ENCODE measurements around the gene ZNF70. TPM values are rescaled to one million over a fixed set of nuclear protein-coding genes. Genes with fewer than 3 reads are reported as not detected.

The ZNF70 gene
- total RNA-seq, 1 experiment from 2014 or later, result 3.2 TPM

- DNase-seq (ENCODE audit: low read depth, low spot score) (no peak), ATAC-seq (no peak)
- in situ Hi-C loops (cut with HindIII; ENCODE audit: low pct_unique_long_range_greater_than_20kb, low sequenced_read_pairs) (no loop called here), intact Hi-C loops (cut with micrococcal nuclease; ENCODE audit: unreplicated experiment) (no loop called here)
- Histone ChIP-seq H3K4me3 (ENCODE audit: low read depth in 2 of 2, low read length in 2 of 2) (no peak overlapping the region), H3K36me3 (ENCODE audit: control insufficient read depth, insufficient read depth, low read length) (no peaks in the 10 kb centered on the region), H3K4me1 (ENCODE audit: control insufficient read depth, insufficient read depth, low read length) (peaks cover 4% of the 10 kb centered on the region; the same call in 1 of the 2 replicates), H3K27ac (ENCODE audit: low read length) (no peak overlapping the region), H3K27me3 (ENCODE audit: control insufficient read depth, insufficient read depth, low read length) (no peaks in the 10 kb centered on the region), H3K9me3 (ENCODE audit: control insufficient read depth, insufficient read depth, low read depth, low read length) (no peaks in the 10 kb centered on the region)
- TF ChIP-seq POLR2AphosphoS5 (IDR thresholded peaks at IDR 0.05; ENCODE audit: low read depth, low read length) (no peak), TCF7L2 (IDR thresholded peaks at IDR 0.05; ENCODE audit: low read depth, low read length) (no peak), REST (IDR thresholded peaks at IDR 0.05; ENCODE audit: insufficient read depth in 1 of 2, low read depth in 2 of 2, low read length in 1 of 2) (no peak), CTCF (IDR thresholded peaks at IDR 0.05) (no peak), SIN3A (IDR thresholded peaks at IDR 0.05; ENCODE audit: borderline replicate concordance, insufficient read depth, low read depth, low read length) (no peak)
- CTCF ChIA-PET, result no interaction called here
- POLR2A ChIA-PET, result no interaction called here
- no TSS peak for BruUV-seq (replicated peaks)
Measured at GRCh38 chr22:23790819-23791737, 40.2 kb upstream of the ZNF70 start.

DNA sequence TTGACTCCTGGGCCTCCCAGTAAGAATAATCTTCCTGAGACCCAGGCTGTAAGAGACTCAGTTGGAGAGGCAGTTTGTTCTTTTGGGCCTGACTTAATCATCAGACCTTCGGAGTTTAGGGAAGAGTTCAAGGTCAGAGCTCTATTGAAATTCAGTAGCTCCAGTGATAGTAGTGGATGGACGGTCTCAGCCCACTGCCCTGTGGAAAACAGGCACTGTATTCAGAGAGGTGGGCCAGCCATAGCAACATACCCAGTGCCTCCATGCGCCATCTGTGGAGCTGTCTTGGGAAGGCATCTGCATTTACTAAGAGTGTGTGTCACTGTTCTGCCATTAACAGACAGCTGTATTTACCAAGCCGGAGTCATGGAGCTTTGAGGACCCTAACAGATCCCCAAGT, 38.7 kb upstream of the ZNF70 start:
- H3K36me3 ChIP-seq (ENCODE audit: control insufficient read depth, insufficient read depth, low read length), result no peaks in the 10 kb centered on the region
- in situ Hi-C loops (cut with HindIII; ENCODE audit: low pct_unique_long_range_greater_than_20kb, low sequenced_read_pairs), result no loop called here
- no peaks in the 10 kb centered on the region for H3K27me3 ChIP-seq (ENCODE audit: control insufficient read depth, insufficient read depth, low read length)
- ATAC-seq, result no peak
- TF ChIP-seq TCF7L2 (IDR thresholded peaks at IDR 0.05; ENCODE audit: low read depth, low read length) (no peak), CTCF (IDR thresholded peaks at IDR 0.05) (no peak), POLR2AphosphoS5 (IDR thresholded peaks at IDR 0.05; ENCODE audit: low read depth, low read length) (no peak), REST (IDR thresholded peaks at IDR 0.05; ENCODE audit: insufficient read depth in 1 of 2, low read depth in 2 of 2, low read length in 1 of 2) (no peak), SIN3A (IDR thresholded peaks at IDR 0.05; ENCODE audit: borderline replicate concordance, insufficient read depth, low read depth, low read length) (no peak)
- CTCF ChIA-PET, result no interaction called here
- H3K27ac ChIP-seq (ENCODE audit: low read length), result no peak overlapping the region
- BruUV-seq (replicated peaks), result no TSS peak
- H3K9me3 ChIP-seq (ENCODE audit: control insufficient read depth, insufficient read depth, low read depth, low read length), result no peaks in the 10 kb centered on the region
- POLR2A ChIA-PET, result interaction anchor here (0.6 kb wide), 1 partner anchor 12 kb away, joined by 8 read pairs; no protein-coding TSS in a partner anchor
- H3K4me1 ChIP-seq (ENCODE audit: control insufficient read depth, insufficient read depth, low read length), result peaks cover 4% of the 10 kb centered on the region; the same call in 1 of the 2 replicates
- intact Hi-C loops (cut with micrococcal nuclease; ENCODE audit: unreplicated experiment), result no loop called here
- H3K4me3 ChIP-seq (ENCODE audit: low read depth in 2 of 2, low read length in 2 of 2), result no peak overlapping the region
- no peak for DNase-seq (ENCODE audit: low read depth, low spot score)
